NK-92 (cell line): ENCODE results near the gene JPH4.

Experiments used
- DNase-seq: peaks from one replicate; lab custom pipeline; 2025; ENCODE audit not compliant: unreplicated experiment; lab: John Stamatoyannopoulos, UW

Gene JPH4

DNA sequence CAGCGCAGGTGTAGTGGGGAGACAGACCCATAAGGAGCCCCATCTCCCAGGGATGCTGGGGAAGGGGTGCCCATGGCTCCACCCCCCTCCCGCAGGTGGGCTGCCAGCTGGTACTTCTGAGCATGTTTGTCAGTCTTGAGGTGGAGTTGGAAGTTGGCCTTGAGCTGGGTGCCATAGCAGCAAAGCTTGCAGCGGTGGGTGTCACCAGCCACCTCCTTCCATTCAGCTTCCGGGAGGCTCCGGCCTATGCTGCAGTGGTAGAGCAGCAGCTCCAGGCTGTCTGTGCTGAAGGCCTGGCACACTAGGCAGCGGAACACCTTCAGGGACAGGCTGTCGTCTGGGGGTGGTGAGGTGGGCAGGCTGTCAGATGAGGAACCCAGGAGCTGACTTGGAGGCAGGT, 45.9 kb downstream of the JPH4 start:
- no peak for DNase-seq

DNA sequence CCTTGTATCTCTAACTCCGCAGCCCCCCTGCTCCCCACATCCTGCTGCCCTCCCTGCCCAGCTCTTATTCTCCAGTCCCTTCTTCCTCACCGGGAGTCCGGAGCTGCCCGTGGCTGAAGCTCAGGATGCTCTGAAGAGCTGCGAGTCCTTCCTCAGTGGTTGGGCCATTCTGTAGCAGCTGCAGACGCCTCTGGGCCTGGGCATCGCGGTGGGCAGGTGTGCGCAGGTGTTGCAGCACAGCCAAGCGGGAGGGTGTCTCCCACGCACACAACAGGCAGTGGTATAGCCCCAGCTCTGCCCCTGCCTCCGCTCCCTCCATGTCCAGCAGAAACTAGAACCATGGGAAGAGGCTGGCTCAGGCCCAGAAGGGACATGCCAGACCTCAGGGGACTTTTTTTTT, 47.2 kb downstream of the JPH4 start:
- DNase-seq, result peak; percentile 4

DNA sequence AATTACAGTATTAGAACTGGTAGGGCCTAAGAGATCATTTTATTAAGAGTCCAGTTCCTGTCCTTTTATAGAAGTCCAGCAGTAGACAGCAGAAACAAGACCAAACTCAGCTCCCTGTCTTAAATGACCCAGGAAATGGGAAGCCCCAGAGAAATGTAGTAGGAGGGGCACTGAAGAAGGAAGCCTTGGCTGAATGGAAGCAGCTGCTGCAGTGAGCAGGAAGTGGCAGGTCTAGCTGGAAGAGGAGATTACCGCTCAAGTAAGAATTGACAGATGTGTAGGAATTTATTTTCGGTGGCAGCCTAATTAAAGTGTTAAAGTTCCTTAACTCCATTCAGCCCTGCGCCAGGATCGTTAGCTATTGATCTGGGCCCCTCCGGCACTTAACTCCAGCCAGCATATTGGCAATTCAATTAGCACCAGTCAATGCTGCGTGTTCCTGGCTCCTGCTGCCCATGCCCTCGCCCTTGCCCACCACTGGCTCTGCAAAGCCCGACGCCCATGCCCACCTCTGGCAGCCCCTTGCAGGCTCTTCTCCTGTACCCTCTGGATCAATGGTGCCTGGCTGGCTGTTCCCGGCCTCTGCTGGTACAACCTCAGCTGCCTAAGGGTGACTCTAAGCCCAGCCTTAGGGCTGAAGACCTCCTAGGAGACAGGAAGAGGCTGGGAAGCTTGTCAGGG, 48.1 kb downstream of the JPH4 start:
- no peak for DNase-seq

DNA sequence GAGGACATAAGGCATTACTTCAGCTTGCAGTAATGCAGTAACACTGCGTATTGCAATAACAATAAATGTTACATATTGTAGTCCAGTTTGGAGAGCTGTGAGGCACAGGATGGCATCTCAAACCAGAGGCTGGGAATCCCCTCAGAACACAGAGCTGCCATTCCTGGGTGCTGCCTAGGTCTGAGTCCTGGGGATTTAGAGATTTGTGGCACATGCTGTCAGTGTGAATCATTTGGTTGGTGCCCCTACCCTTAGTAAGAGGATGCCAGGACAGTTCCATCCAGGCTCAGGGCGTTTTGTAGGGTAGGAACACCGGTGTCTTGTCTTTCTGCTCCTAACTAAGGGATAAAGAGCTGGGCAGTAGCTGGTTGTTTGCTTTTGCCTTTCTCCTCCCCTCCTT, 49.6 kb downstream of the JPH4 start:
- no peak for DNase-seq

DNA sequence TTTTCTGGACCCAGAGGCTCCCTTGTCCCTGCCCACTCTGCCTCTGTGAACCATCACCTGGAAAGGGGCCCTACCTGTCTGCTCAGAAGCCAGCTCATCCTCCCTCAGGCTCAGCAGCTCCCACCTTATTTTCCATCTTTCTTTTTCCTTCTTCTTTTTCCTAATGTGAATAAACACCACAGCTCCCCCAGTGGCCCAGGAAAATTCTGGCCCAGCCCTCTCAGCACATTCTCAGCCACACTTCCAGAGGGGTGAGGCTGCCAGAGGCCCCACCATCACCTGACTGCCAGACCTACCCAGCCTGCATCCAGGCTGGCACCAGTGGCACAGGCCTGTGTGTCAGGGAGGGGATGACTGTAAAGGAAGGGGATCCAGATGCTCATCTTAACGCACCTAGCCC, 50.0 kb downstream of the JPH4 start:
- no peak for DNase-seq

DNA sequence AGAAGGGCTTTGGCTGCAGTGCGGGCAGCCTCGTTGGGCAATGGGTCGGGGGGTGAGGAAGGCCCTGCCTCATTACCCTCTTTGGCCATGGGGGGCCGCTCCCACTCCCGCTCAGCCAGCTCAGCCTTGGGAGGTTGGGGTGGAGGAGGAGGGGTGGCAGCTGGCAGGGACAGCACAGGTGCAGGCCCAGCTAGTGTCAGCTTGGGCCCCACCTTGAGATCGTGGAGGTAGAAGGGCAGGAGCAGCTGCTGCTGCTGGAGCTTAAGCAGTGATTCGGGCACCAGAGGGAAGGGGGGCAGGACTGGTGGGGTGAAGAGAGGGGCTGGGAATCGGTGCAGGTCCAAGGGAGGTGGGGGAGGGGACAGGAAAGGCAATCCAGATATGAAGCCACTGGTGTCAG, 53.0 kb downstream of the JPH4 start:
- no peak for DNase-seq

DNA sequence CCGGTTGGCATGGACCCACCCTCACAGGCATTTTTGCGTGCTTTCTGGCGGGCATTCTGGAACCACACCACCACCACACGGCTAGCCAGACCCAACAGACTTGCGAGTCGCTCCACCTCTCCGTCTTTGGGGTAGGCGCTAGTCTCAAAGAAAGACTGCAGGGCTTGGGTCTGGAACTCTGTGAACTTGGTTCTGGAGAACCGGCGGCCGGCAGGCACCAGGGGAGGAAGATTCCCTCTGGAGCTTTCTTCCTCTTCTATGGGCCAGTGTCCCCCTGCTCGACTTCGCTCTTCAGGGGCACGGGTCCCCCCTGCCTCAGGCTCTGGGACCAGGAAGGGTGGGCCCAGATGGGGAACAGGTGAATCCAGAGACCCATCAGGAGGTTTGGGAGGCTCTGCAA, 53.6 kb downstream of the JPH4 start:
- DNase-seq, result no peak

DNA sequence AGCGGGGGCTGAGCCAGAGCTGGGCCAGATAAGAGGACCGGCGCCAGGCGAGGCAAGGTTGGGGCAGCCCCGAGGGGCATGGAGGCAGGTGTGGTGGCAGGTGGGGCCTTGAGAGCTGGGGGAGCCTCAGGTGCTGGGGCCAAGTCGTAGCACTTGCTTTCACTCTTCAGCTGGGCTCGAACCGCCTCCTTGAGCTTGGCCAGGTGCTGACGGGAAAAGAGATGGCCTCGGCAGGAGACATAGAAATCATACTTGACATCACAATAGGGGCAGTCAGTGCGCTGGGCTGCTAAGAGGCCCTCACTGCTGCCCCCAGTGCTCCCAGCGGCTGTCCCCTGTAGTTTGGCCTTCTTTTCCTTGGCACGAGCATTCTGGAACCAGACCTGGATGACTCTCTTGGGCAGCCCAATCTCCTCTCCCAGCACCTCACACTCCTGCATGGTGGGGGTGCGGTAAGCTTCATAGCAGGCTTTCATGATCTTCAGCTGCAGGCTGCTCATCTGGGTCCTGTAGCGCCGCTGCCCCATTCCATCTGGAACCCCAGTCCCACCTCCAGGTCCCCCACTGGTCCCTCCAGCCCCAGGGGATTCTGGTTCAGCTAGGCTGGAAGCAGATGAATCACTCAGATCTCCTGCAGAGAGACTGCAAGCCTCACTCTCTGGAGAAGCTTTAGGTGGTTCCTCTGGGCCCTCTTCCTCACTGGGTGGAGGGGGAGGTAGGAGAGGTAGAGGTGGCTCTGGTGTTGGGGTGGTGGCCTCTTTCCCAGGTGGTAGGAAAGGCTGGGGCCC, 55.2 kb downstream of the JPH4 start:
- DNase-seq, result no peak

DNA sequence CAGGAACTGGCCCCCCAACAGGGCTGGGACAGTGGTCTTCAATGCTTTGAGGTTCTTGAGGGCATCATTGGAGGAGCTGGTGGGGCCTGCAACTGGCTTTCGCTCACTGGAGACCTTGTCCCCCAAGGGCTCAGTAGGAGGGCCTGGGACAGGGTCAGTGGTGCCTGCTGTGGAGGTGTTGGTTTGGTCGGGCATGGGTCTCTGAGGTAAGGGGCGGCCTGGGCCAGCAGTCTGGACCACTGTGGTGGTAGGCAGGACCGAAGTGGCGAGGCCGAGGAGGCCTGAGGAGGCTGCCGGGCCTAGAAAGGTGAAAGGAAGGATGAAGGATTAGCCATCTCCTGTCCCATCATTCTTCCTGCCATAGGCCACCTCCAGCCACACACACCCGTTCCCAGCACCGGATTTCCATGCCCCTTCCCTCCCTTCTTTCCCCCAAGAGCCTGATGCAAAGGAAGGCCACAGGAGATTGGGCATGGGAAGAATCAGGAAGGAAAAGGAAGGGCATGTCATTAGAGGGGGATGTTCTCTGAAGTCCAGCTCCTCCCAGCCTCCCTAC, 55.9 kb downstream of the JPH4 start:
- DNase-seq, result no peak

DNA sequence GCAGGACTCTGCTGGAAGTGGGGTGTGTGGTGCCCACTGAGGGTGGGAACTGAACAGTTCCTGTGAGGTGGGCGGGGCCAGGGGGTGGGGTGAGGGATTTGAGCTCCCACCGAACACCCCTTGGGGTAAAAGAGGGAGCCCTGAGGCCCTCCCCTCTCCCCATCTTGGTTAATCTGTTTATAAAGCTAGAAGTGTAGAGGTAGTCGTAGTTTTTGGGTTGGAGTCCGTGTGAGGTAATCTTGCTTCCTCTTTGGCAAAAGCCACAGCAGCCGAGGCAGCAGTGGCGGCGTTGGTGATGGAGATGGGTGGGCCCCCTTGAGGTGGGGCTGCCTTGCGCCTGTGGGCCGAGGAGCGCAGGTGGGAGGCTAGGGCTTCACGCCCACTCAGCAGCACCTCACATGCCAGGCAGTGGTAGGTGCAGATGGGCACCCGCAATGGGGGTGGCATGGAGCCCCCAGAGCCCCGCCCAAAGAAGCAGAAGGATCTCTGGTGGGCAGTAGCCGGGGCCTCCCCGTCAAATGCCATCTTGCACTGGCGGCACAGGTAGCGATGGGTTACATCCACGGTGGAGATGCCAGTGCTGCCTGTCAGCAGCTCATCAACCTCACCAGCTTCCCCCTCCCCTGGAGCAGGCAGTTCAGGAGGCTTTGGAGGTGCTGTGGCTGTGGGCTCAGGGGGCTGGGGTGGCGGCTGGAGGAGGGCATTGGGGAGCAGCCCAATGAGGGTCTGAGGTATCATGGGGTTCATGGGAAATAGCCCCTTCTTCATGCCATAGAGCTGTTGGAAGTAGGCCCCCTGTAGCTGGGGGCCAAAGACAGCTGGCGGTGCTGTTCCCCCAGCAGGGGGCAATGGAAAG, 56.6 kb downstream of the JPH4 start:
- DNase-seq, result no peak

DNA sequence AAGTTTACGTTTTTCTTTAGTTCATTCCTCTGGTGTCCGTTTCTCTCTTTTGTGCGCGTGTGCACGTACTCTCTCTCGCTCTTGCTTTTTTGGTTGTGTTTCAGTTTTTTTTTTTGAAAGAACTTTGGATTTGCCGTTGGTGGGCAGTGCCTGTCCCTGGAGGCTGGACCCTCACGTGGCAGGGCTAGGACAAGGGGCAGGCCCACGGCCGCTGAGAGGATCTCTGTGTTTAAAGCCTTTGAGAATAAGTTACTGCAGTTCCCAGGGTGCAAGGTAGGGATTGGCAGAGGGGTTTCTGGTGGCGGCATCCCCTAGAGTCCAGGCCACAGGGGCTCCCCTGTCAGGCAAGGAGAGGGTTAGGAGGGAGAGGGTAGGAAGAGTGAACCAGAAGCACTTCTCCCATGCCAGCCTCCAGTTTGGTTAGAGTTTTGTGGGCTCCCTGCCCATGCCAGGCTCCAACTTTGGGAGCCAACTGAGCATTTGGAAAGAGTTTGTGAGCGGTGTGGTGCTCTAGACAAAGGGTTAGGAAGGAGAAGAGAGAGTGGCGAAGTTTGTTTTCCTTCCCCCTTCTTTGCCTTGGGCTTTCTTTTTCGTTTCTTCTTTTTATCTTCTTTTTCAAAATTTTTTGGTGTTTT, 57.6 kb downstream of the JPH4 start:
- no peak for DNase-seq

DNA sequence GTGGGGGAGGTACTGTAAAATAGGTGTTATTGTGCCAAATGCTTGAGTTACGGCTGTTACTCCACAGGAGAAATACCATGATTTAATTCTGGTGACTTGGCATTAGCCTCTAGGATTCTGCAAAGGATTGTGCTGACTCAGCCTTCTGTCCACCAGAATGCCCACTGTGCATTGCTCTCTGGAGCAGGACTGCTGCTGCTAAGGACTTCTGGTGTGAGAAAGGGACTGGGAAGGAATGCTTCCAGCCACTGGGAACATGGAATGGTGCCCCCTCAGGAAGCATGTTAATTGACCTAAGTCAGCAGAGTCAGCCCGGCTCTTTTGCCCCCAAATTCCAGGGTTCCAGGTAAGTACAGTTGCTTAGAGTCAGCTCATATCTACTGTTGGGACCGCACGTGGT, 59.9 kb downstream of the JPH4 start:
- no peak for DNase-seq
